ENCODE data around the gene PKMYT1. TPM values are rescaled to one million over a fixed set of nuclear protein-coding genes. Genes with fewer than 3 reads are reported as not detected.

PKMYT1 gene
- total and polyA plus RNA-seq, 9 of the 15 experiments (the other 6 are each of a cell fraction or from before 2014, with no cell fraction given) = 8.7 to 201 (median 37.8) TPM

DNA sequence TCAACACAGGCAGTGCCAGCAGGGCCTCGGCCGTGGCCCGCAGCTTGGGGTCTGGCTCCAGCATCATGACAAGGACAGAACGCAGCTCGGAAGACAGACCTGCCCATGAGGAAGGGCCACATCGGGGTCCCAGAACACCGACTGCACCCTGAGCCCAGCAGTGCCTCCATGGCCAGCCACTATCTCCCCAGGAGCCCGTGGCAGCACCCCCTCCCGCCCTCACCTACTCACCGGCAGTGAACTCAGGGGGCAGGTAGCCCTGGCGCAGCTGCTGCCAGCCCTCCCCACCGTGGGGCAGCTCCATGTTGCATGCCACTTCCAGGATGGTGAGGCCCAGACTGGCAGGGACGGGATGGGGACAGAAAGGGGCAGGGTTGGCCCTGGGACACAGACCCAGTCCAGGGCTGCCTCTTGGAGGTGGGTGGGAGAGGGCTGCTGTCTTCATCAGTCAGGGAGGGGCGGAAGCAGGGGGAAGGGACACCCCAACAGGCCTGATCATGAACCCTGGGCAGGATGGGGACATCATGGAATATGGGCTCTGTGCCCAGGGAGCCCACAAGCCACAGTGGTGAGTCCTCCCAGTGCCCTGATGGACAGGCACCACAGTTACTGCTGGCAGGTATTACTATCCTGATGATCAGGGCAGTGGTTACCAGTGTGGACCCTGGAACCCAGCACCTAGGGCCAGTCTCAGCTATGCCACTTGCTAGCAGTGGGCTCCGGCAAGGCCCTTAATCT is 5.8 kb downstream of the PKMYT1 start (continued):
- no peak for TF ChIP-seq TAF7 (tag; IDR thresholded peaks at IDR 0.05)
- no peak for TF ChIP-seq ZNF277 (CRISPR knock-in tag; IDR thresholded peaks at IDR 0.05; ENCODE audit: borderline replicate concordance)
- peak; percentile 71 for TF ChIP-seq POLR2G (IDR thresholded peaks at IDR 0.05; ENCODE audit: low read depth, low read length)
- TF ChIP-seq POU5F1 (IDR thresholded peaks at IDR 0.05; ENCODE audit: borderline replicate concordance, low read depth, low read length, partially characterized antibody) = no peak
- no peak for TF ChIP-seq TRIM24 (IDR thresholded peaks at IDR 0.05)
- TF ChIP-seq, protein P1, sequence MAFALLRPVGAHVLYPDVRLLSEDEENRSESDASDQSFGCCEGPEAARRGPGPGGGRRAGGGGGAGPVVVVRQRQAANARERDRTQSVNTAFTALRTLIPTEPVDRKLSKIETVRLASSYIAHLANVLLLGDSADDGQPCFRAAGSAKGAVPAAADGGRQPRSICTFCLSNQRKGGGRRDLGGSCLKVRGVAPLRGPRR (CRISPR knock-in tag; IDR thresholded peaks at IDR 0.05) = no peak
- TF ChIP-seq THRB (CRISPR knock-in tag; conservative IDR thresholded peaks at IDR 0.05) = no peak
- TF ChIP-seq RBFOX2 (IDR thresholded peaks at IDR 0.05; ENCODE audit: low read depth, low read length) = peak; percentile 18; the same call in 1 of the 2 replicates
- peak; percentile 78 for TF ChIP-seq SIRT6 (IDR thresholded peaks at IDR 0.05; ENCODE audit: low read depth, low read length)
- no peak for TF ChIP-seq HNRNPLL (IDR thresholded peaks at IDR 0.05; ENCODE audit: low read depth, low read length, poor library complexity, severe bottlenecking)
- TF ChIP-seq, protein P2, sequence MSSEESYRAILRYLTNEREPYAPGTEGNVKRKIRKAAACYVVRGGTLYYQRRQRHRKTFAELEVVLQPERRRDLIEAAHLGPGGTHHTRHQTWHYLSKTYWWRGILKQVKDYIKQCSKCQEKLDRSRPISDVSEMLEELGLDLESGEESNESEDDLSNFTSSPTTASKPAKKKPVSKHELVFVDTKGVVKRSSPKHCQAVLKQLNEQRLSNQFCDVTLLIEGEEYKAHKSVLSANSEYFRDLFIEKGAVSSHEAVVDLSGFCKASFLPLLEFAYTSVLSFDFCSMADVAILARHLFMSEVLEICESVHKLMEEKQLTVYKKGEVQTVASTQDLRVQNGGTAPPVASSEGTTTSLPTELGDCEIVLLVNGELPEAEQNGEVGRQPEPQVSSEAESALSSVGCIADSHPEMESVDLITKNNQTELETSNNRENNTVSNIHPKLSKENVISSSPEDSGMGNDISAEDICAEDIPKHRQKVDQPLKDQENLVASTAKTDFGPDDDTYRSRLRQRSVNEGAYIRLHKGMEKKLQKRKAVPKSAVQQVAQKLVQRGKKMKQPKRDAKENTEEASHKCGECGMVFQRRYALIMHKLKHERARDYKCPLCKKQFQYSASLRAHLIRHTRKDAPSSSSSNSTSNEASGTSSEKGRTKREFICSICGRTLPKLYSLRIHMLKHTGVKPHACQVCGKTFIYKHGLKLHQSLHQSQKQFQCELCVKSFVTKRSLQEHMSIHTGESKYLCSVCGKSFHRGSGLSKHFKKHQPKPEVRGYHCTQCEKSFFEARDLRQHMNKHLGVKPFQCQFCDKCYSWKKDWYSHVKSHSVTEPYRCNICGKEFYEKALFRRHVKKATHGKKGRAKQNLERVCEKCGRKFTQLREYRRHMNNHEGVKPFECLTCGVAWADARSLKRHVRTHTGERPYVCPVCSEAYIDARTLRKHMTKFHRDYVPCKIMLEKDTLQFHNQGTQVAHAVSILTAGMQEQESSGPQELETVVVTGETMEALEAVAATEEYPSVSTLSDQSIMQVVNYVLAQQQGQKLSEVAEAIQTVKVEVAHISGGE (CRISPR knock-in tag; IDR thresholded peaks at IDR 0.05) = no peak
- TF ChIP-seq ASH1L (IDR thresholded peaks at IDR 0.05; ENCODE audit: borderline replicate concordance, low read depth, partially characterized antibody) = no peak
- no peak for TF ChIP-seq KLF6 (CRISPR knock-in tag; IDR thresholded peaks at IDR 0.05; ENCODE audit: borderline replicate concordance)
- TF ChIP-seq PYGO2 (tag; IDR thresholded peaks at IDR 0.05) = no peak
- no peak for TF ChIP-seq MLX (CRISPR knock-in tag; conservative IDR thresholded peaks at IDR 0.05)
